HFF-Myc (cell line): Measurements from ENCODE around the gene SLC18A2.
A peak's percentile ranks its signal among the peaks of the same experiment; 100 is the strongest.
"Not testable (repeated sequence)": the region's sequence is repeated elsewhere in the genome, so short reads cannot be mapped to it uniquely, and the experiment has no call there.

Experiments used
- DNase-seq: peaks from one replicate; pipeline ENCODE4 v3.0.0-alpha.2; 2011; ENCODE audit warnings: low read depth; ENCODE audit errors: extremely low read depth
- H3K4me3 ChIP-seq: replicated peaks from 2 replicates; pipeline ENCODE4 v1.5.1; 2011; ENCODE audit warnings: low read depth, mild to moderate bottlenecking, control low read depth, low read length
- CTCF ChIP-seq: IDR thresholded peaks from 2 replicates; pipeline ENCODE4 v1.5.1; 2012; ENCODE audit warnings: mild to moderate bottlenecking, low read depth, low read length, control low read depth; ENCODE audit errors: missing control alignments

SLC18A2 gene

GRCh38 chr10:117228210-117228609 is 12.7 kb upstream of the SLC18A2 start:
- TF ChIP-seq CTCF: no peak
- DNase-seq: no peak
- H3K4me3 ChIP-seq: no peak overlapping the region

- DNase-seq, H3K4me3 ChIP-seq: not testable (repeated sequence)
Measured at GRCh38 chr10:117230107-117230506, 10.8 kb upstream of the SLC18A2 start.

GRCh38 chr10:117237401-117237991 is 3.4 kb upstream of the SLC18A2 start:
- H3K4me3 ChIP-seq: no peak overlapping the region
- no peak for DNase-seq
- no peak for TF ChIP-seq CTCF

- H3K4me3 ChIP-seq: no peak overlapping the region
- DNase-seq: no peak
- no peak for TF ChIP-seq CTCF
Measured at GRCh38 chr10:117239051-117239450, 1.9 kb upstream of the SLC18A2 start.

GRCh38 chr10:117239721-117240620 is 943 bp upstream of the SLC18A2 start:
- no peak for TF ChIP-seq CTCF
- DNase-seq: no peak
- H3K4me3 ChIP-seq: no peak overlapping the region

GRCh38 chr10:117241541-117242462 is 888 bp downstream of the SLC18A2 start:
- H3K4me3 ChIP-seq: peak overlapping the region; percentile 20; the same call in 1 of the 2 replicates
- no peak for DNase-seq
- no peak for TF ChIP-seq CTCF

GRCh38 chr10:117242463-117242832 is 1.5 kb downstream of the SLC18A2 start:
- no peak for DNase-seq
- TF ChIP-seq CTCF: no peak
- no peak overlapping the region for H3K4me3 ChIP-seq
